GM19351 (cell line): Measurements from ENCODE around the gene RIMS1.
"Not testable (repeated sequence)": the region's sequence is repeated elsewhere in the genome, so short reads cannot be mapped to it uniquely, and the experiment has no call there.

Experiments
- ATAC-seq: cut with Tn5 transposase; IDR thresholded peaks from one replicate; pipeline ENCODE4 v1.9.1; 2021; ENCODE audit warnings: mild to moderate bottlenecking, moderate library complexity; ENCODE audit not compliant: unreplicated experiment

RIMS1 gene

GRCh38 chr6:71967436-71967835 lies 81.1 kb downstream of the RIMS1 start:
- ATAC-seq = peak; percentile 63

GRCh38 chr6:71977884-71978283 lies 91.5 kb downstream of the RIMS1 start:
- no peak for ATAC-seq

GRCh38 chr6:71979911-71980310 lies 93.6 kb downstream of the RIMS1 start:
- no peak for ATAC-seq

GRCh38 chr6:71982389-71982788 lies 96.0 kb downstream of the RIMS1 start:
- peak; percentile 89 for ATAC-seq

- no peak for ATAC-seq
Observed at GRCh38 chr6:71983131-71983530, 96.8 kb downstream of the RIMS1 start.

- ATAC-seq = no peak
Observed at GRCh38 chr6:71994705-71995271, 108.4 kb downstream of the RIMS1 start.

- ATAC-seq = no peak
Observed at GRCh38 chr6:71997341-71997740, 111.0 kb downstream of the RIMS1 start.

- no peak for ATAC-seq
Observed at GRCh38 chr6:72002415-72002814, 116.1 kb downstream of the RIMS1 start.

- not testable (repeated sequence) for ATAC-seq
Observed at GRCh38 chr6:72006591-72006990, 120.2 kb downstream of the RIMS1 start.

- no peak for ATAC-seq
Observed at GRCh38 chr6:72022830-72023229, 136.5 kb downstream of the RIMS1 start.

GRCh38 chr6:72031471-72031870 lies 145.1 kb downstream of the RIMS1 start:
- no peak for ATAC-seq

- ATAC-seq = no peak
Observed at GRCh38 chr6:72032086-72032485, 145.7 kb downstream of the RIMS1 start.

- no peak for ATAC-seq
Observed at GRCh38 chr6:72035486-72035885, 149.1 kb downstream of the RIMS1 start.

- no peak for ATAC-seq
Observed at GRCh38 chr6:72035966-72036365, 149.6 kb downstream of the RIMS1 start.

GRCh38 chr6:72037006-72037405 lies 150.7 kb downstream of the RIMS1 start:
- ATAC-seq = no peak

GRCh38 chr6:72040111-72040510 lies 153.8 kb downstream of the RIMS1 start:
- ATAC-seq = no peak

GRCh38 chr6:72042088-72042487 lies 155.7 kb downstream of the RIMS1 start:
- ATAC-seq = no peak

- no peak for ATAC-seq
Observed at GRCh38 chr6:72048080-72048479, 161.7 kb downstream of the RIMS1 start.

- ATAC-seq = no peak
Observed at GRCh38 chr6:72049376-72049775, 163.0 kb downstream of the RIMS1 start.

GRCh38 chr6:72061286-72061685 lies 174.9 kb downstream of the RIMS1 start:
- ATAC-seq = no peak

GRCh38 chr6:72064399-72064975 lies 178.1 kb downstream of the RIMS1 start:
- ATAC-seq = no peak

- no peak for ATAC-seq
Observed at GRCh38 chr6:72078096-72078495, 191.7 kb downstream of the RIMS1 start.
